Panc1 (cell line): ENCODE results near the gene AGRN. TPM values are rescaled to one million over a fixed set of nuclear protein-coding genes. Genes with fewer than 3 reads are reported as not detected.
A peak's percentile ranks its signal among the peaks of the same experiment; 100 is the strongest.

Experiments used
- ATAC-seq: fragments of 200-7000 bp; cut with Tn5 transposase; 2 replicates; pipeline ENCODE4 v1.9.1; 2020; ENCODE audit warnings: mild to moderate bottlenecking, moderate library complexity
- BruUV-seq: library from RNA; stranded (reverse); fragments of 400-500 nt; replicated peaks from 2 replicates; lab custom pipeline; 2021; lab: Mats Ljungman, UMichigan
- CTCF ChIA-PET: fragments of 300-600 bp; sonication (Branson Sonifier 250); formaldehyde crosslinking; loops from one replicate; lab custom pipeline; 2022; ENCODE audit warnings: antibody characterized with exemption; lab: Charles Lee
- POLR2A ChIA-PET: fragments of 300-600 bp; sonication (Branson Sonifier 250); formaldehyde crosslinking; loops from one replicate; lab custom pipeline; 2022; ENCODE audit warnings: antibody characterized with exemption; lab: Charles Lee
- DNase-seq: peaks from one replicate; pipeline ENCODE4 v3.0.0-alpha.2; 2010; ENCODE audit warnings: low read depth, low spot score
- H3K27ac ChIP-seq: 2 replicates; pipeline ENCODE4 v1.5.1; 2011; ENCODE audit warnings: mild to moderate bottlenecking, low read length, inconsistent platforms
- H3K27me3 ChIP-seq: fragments of 200-500 bp; sonication (Bioruptor generic); 2 replicates; pipeline ENCODE4 v1.6.0; 2014; ENCODE audit warnings: low read length, inconsistent platforms; ENCODE audit not compliant: control insufficient read depth, insufficient read depth
- H3K36me3 ChIP-seq: fragments of 200-500 bp; sonication (Bioruptor generic); 2 replicates; pipeline ENCODE4 v1.5.1; 2014; ENCODE audit warnings: inconsistent platforms, mild to moderate bottlenecking, low read length, moderate library complexity; ENCODE audit not compliant: control insufficient read depth, insufficient read depth
- H3K4me1 ChIP-seq: 2 replicates; pipeline ENCODE4 v1.5.1; 2011; ENCODE audit warnings: inconsistent platforms, mild to moderate bottlenecking, low read length, moderate library complexity; ENCODE audit not compliant: control insufficient read depth, insufficient read depth
- H3K4me3 ChIP-seq, 2 experiments: 2 replicates each; pipeline ENCODE4 v1.5.1; 2011 to 2012; ENCODE audit warnings: low read depth in 2 of 2, low read length in 2 of 2, mild to moderate bottlenecking in 2 of 2, inconsistent platforms in 1 of 2, moderate library complexity in 1 of 2
- H3K9me3 ChIP-seq: fragments of 200-500 bp; sonication (Bioruptor generic); 2 replicates; pipeline ENCODE4 v1.5.1; 2014; ENCODE audit warnings: low read depth, mild to moderate bottlenecking, inconsistent platforms, low read length, moderate library complexity; ENCODE audit not compliant: control insufficient read depth, insufficient read depth
- CTCF ChIP-seq: fragments of 450-650 bp; IDR thresholded peaks from 2 replicates; pipeline ENCODE4 v1.5.1; 2017; ENCODE audit warnings: mild to moderate bottlenecking
- POLR2AphosphoS5 ChIP-seq: IDR thresholded peaks from 2 replicates; pipeline ENCODE4 v1.6.1; 2012; ENCODE audit warnings: mild to moderate bottlenecking, low read depth, low read length, moderate library complexity
- REST ChIP-seq, 2 experiments: IDR thresholded peaks; 2 replicates each; pipeline ENCODE4 v1.6.1; 2011 to 2012; ENCODE audit warnings: low read depth in 2 of 2, control low read depth in 1 of 2, low read length in 1 of 2, mild to moderate bottlenecking in 1 of 2, moderate library complexity in 1 of 2; ENCODE audit not compliant: insufficient read depth in 1 of 2
- SIN3A ChIP-seq: IDR thresholded peaks from 2 replicates; pipeline ENCODE4 v1.6.1; 2012; ENCODE audit warnings: low read depth, mild to moderate bottlenecking, low read length, moderate library complexity, borderline replicate concordance; ENCODE audit not compliant: insufficient read depth
- TCF7L2 ChIP-seq: IDR thresholded peaks from 2 replicates; pipeline ENCODE4 v1.6.1; 2011; ENCODE audit warnings: mild to moderate bottlenecking, low read depth, low read length, inconsistent platforms
- in situ Hi-C: cut with HindIII; loops from 2 replicates; pipeline ENCODE4 v1.10.0; 2016; ENCODE audit warnings: low sequenced_read_pairs, low pct_unique_long_range_greater_than_20kb
- intact Hi-C: fragments of 100-400 bp; cut with micrococcal nuclease; formaldehyde crosslinking; loops from one replicate; pipeline ENCODE4 v1.10.0; 2022; ENCODE audit not compliant: unreplicated experiment
- total RNA-seq: library from RNA; stranded (reverse); gene quantifications from one replicate; pipeline ENCODE4 v1.2.1, GENCODE V29; 2021; ENCODE audit not compliant: unreplicated experiment

The AGRN gene
- total RNA-seq, 1 experiment from 2014 or later = 153 TPM

DNA sequence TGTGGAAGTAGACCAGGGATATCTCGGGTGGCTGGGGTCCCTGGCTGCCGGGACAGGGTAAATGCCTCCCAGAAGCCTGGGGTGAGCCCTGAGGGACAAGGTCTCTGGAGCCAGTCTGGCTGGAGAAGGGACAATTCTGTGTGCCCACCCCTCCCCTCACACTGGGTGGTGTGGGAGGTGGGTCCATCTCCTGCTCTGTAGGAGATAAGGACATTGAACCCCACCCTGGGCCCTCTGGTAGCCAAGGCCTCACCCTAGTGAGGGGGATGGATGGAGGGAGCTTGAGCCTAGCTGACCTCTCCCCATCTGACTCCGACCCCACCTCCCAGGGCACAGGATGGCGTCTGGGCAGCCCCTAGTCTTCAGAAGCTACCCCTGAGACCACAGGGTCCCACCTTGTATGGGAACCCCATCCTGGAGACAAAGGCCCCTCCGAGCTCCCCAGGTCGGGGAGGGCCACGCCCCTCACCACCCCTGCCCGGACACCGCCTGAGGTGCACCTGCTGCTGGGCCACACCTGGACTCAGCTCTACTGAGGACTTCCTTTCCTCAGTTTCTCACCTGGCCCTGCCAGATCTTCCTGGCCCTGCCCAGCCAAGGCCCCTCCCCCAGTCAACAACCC, 4.3 kb downstream of the AGRN start:
- no TSS peak for BruUV-seq
- H3K9me3 ChIP-seq = no peaks in the 10 kb centered on the region
- DNase-seq = no peak
- no peak overlapping the region for H3K4me3 ChIP-seq
- intact Hi-C loops (no loop called here), in situ Hi-C loops (no loop called here)
- ChIA-PET POLR2A (no interaction called here), CTCF (no interaction called here)
- peak overlapping the region; percentile 57; the same call in 1 of the 2 replicates for H3K27ac ChIP-seq
- H3K36me3 ChIP-seq = no peaks in the 10 kb centered on the region; the same call in 1 of the 2 replicates
- no peak for ATAC-seq
- H3K4me1 ChIP-seq = peaks cover 43% of the 10 kb centered on the region
- H3K27me3 ChIP-seq = no peaks in the 10 kb centered on the region
- TF ChIP-seq CTCF (no peak), REST (IDR thresholded peaks at IDR 0.05; ENCODE audit: insufficient read depth in 1 of 2, low read depth in 2 of 2, low read length in 1 of 2) (no peak), TCF7L2 (no peak), SIN3A (no peak), POLR2AphosphoS5 (no peak)

DNA sequence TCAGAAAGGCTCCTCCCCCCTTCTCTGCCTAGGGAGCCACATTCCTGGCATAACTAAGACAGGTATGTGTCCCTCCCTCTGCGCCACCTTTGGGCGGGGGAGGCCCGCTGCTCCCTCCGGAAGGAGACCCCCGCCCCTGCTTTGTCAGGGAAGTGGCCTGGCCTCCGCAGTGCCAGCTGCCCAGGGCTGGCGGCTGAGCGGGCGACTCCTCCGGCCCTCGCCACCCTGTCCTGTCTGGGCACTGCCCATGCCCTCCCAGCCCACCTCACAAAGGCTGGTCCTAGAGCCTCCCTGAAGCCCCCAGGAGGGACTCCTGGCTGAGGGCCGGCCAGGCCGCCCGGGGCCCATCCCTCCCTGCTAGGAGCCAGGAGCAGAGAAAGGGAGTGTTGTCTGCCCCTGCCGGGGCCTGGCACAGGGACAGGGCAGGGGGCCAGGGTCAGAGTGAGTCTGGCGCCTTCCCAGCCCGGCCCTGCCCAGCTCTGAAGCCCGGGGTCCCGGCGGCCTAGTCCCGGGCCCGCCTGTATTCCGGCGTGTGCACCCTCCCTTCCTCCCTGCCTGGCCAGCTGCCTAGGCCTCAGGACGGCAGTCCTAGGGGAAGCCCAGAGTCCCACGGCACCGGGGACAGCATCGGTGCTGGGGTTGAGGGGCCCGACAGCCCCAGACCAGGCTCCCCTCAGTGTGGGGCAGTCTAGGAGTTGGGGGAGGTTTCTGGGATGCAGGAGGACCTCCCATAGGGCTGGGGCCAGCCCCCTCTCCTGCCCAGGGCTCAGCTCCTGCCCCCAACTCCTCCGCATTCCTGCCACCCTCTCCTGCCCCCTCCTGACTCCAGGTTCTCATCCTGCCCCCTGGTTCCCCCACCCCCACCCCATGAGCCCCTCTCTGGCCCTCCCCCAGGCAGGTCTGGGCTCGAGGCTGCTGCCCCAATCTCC, 5.1 kb downstream of the AGRN start:
- Histone ChIP-seq H3K9me3 (no peaks in the 10 kb centered on the region), H3K27ac (peak overlapping the region; percentile 48; the same call in 1 of the 2 replicates), H3K4me3 (no peak overlapping the region), H3K27me3 (no peaks in the 10 kb centered on the region), H3K4me1 (peaks cover 43% of the 10 kb centered on the region), H3K36me3 (no peaks in the 10 kb centered on the region; the same call in 1 of the 2 replicates)
- TF ChIP-seq SIN3A = no peak
- TF ChIP-seq REST (IDR thresholded peaks at IDR 0.05; ENCODE audit: insufficient read depth in 1 of 2, low read depth in 2 of 2, low read length in 1 of 2) = no peak
- TF ChIP-seq CTCF = no peak
- no peak for TF ChIP-seq POLR2AphosphoS5
- TF ChIP-seq TCF7L2 = no peak
- no TSS peak for BruUV-seq
- POLR2A ChIA-PET = no interaction called here
- intact Hi-C loops = no loop called here
- in situ Hi-C loops = no loop called here
- no peak for DNase-seq
- CTCF ChIA-PET = no interaction called here
- ATAC-seq = peak; percentile 28
